Measurements from ENCODE around the gene MMP1. TPM values are rescaled to one million over a fixed set of nuclear protein-coding genes. Genes with fewer than 3 reads are reported as not detected.

MMP1 gene
- total RNA-seq, 1 experiment from 2014 or later, result 33.5 TPM

DNA sequence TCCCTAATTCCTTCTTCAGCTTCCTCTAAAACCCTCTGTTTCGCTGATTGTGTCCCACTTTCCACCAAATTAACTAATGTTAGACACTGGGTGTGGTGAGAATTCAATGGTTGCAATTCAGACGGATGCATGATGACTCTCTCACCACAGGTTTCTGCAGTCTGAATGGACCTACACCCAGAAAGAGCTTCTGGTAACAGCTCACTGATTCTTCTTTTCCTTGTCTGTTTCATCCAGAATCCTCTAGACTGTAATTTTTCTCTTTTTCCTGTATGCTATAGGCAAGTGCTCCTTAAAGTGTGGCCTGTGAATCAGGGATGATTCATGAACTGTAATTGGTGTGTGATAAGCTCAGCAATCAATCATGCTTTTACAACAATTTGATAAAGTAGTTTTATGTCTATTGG is 35.6 kb downstream of the MMP1 start:
- intact Hi-C loops (cut with micrococcal nuclease; ENCODE audit: unreplicated experiment), result no loop called here
- no peak overlapping the region for H3K27ac Mint-ChIP-seq (ENCODE audit: unreplicated experiment)
- no peaks in the 10 kb centered on the region for H3K36me3 Mint-ChIP-seq (ENCODE audit: insufficient read depth, unreplicated experiment)
- CTCF ChIA-PET, result no interaction called here
- no peak for DNase-seq
- BruUV-seq (replicated peaks), result no TSS peak
- no peak overlapping the region for H3K4me3 Mint-ChIP-seq (ENCODE audit: low read depth, unreplicated experiment)
- H3K9me3 Mint-ChIP-seq (ENCODE audit: low read depth, unreplicated experiment), result no peaks in the 10 kb centered on the region
- peaks cover 17% of the 10 kb centered on the region for H3K27me3 Mint-ChIP-seq (ENCODE audit: unreplicated experiment)
- TF ChIP-seq, protein P1, sequence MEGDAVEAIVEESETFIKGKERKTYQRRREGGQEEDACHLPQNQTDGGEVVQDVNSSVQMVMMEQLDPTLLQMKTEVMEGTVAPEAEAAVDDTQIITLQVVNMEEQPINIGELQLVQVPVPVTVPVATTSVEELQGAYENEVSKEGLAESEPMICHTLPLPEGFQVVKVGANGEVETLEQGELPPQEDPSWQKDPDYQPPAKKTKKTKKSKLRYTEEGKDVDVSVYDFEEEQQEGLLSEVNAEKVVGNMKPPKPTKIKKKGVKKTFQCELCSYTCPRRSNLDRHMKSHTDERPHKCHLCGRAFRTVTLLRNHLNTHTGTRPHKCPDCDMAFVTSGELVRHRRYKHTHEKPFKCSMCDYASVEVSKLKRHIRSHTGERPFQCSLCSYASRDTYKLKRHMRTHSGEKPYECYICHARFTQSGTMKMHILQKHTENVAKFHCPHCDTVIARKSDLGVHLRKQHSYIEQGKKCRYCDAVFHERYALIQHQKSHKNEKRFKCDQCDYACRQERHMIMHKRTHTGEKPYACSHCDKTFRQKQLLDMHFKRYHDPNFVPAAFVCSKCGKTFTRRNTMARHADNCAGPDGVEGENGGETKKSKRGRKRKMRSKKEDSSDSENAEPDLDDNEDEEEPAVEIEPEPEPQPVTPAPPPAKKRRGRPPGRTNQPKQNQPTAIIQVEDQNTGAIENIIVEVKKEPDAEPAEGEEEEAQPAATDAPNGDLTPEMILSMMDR (IDR thresholded peaks at IDR 0.05; ENCODE audit: unreplicated experiment), result no peak
- H3K4me1 Mint-ChIP-seq (ENCODE audit: low read depth, unreplicated experiment), result peaks cover 9% of the 10 kb centered on the region

DNA sequence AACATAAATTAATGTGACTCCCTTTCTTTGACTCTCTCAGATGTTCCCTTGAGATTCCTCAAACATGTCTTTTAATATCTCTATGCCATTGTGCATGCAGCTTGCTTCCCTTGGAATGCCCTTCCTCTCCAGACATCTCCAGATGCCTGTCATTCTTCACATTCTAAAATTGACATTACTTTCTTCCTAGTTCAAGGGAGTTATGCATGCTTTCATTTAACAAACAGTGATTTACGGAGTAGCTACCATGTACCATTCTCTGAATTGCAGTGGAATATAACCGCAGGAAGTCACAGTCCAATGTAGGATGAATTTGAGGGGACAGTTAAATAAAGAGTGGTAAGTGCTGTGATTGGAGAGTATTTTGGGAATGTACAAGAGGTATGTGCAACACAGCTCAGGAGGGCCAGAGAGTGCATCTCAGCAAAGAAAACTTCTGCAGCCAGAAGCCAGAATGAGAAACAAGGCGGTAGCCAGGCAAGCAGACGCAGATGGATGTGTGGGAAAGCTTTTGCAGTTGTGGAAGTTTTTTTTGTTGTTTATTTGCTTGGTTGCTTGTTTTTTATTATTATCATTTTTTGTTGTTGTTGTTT is 36.2 kb downstream of the MMP1 start:
- DNase-seq, result no peak
- H3K27ac Mint-ChIP-seq (ENCODE audit: unreplicated experiment), result no peak overlapping the region
- H3K4me3 Mint-ChIP-seq (ENCODE audit: low read depth, unreplicated experiment), result no peak overlapping the region
- H3K27me3 Mint-ChIP-seq (ENCODE audit: unreplicated experiment), result peaks cover 17% of the 10 kb centered on the region
- no peaks in the 10 kb centered on the region for H3K9me3 Mint-ChIP-seq (ENCODE audit: low read depth, unreplicated experiment)
- H3K4me1 Mint-ChIP-seq (ENCODE audit: low read depth, unreplicated experiment), result peaks cover 9% of the 10 kb centered on the region
- TF ChIP-seq, protein P1 (IDR thresholded peaks at IDR 0.05; ENCODE audit: unreplicated experiment), result no peak
- CTCF ChIA-PET, result interaction anchor here (0.7 kb wide), 1 partner anchor 25 kb away, joined by 3 read pairs; no protein-coding TSS in a partner anchor
- intact Hi-C loops (cut with micrococcal nuclease; ENCODE audit: unreplicated experiment), result no loop called here
- H3K36me3 Mint-ChIP-seq (ENCODE audit: insufficient read depth, unreplicated experiment), result no peaks in the 10 kb centered on the region
- no TSS peak for BruUV-seq (replicated peaks)

- BruUV-seq (replicated peaks), result no TSS peak
- Mint-ChIP-seq H3K36me3 (ENCODE audit: insufficient read depth, unreplicated experiment) (no peaks in the 10 kb centered on the region), H3K27me3 (ENCODE audit: unreplicated experiment) (peaks cover 17% of the 10 kb centered on the region), H3K4me1 (ENCODE audit: low read depth, unreplicated experiment) (peaks cover 9% of the 10 kb centered on the region), H3K4me3 (ENCODE audit: low read depth, unreplicated experiment) (no peak overlapping the region), H3K27ac (ENCODE audit: unreplicated experiment) (no peak overlapping the region), H3K9me3 (ENCODE audit: low read depth, unreplicated experiment) (no peaks in the 10 kb centered on the region)
- CTCF ChIA-PET, result no interaction called here
- intact Hi-C loops (cut with micrococcal nuclease; ENCODE audit: unreplicated experiment), result no loop called here
- no peak for DNase-seq
- TF ChIP-seq, protein P1 (IDR thresholded peaks at IDR 0.05; ENCODE audit: unreplicated experiment), result no peak
These were observed 37.5 kb downstream of the MMP1 start for GRCh38 chr11:102760344-102761035.

DNA sequence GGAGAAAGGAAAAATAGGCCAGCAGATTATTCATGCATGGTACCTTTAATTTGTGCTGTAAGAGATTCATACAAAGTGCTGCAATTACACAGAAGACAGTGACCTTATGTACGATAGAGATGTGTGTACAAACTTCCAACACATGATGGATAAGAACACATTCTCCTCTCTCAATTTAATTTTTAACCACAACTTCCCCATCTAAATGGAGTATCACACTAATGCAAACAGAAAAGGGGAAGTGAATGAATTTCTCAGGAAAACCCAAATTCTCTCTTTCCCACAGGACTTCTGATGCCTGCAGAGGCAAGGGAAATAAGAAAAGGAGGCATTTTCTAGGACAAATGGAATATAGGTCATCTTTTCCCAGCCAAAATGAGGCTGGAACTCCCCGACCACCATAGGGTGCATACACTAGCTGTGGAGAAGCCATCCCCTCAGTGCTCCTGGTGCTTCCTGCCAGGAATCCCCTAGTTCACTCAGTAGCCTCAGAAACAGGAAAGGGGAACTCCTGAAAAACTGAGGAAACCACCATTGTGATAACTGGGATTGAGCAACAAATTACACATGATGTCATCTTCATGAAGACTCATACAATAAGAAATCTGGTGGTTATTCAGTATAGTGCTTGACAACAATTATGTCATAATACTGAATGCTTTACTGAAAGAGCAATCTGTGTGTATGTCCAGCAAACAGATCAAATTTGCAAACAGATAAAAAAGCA is 40.0 kb downstream of the MMP1 start:
- peaks cover 9% of the 10 kb centered on the region for H3K4me1 Mint-ChIP-seq (ENCODE audit: low read depth, unreplicated experiment)
- TF ChIP-seq, protein P1 (IDR thresholded peaks at IDR 0.05; ENCODE audit: unreplicated experiment), result no peak
- peaks cover 2% of the 10 kb centered on the region for H3K27me3 Mint-ChIP-seq (ENCODE audit: unreplicated experiment)
- no peaks in the 10 kb centered on the region for H3K36me3 Mint-ChIP-seq (ENCODE audit: insufficient read depth, unreplicated experiment)
- CTCF ChIA-PET, result no interaction called here
- no peak for DNase-seq
- H3K27ac Mint-ChIP-seq (ENCODE audit: unreplicated experiment), result no peak overlapping the region
- no peaks in the 10 kb centered on the region for H3K9me3 Mint-ChIP-seq (ENCODE audit: low read depth, unreplicated experiment)
- intact Hi-C loops (cut with micrococcal nuclease; ENCODE audit: unreplicated experiment), result no loop called here
- BruUV-seq (replicated peaks), result no TSS peak
- no peak overlapping the region for H3K4me3 Mint-ChIP-seq (ENCODE audit: low read depth, unreplicated experiment)
